ENCODE data around the gene GSTCD. TPM values are rescaled to one million over a fixed set of nuclear protein-coding genes. Genes with fewer than 3 reads are reported as not detected.

GSTCD gene
- total and polyA plus RNA-seq, 2 of the 4 experiments (the other 2 are of a cell fraction) = 5.2 to 20.3 TPM

DNA sequence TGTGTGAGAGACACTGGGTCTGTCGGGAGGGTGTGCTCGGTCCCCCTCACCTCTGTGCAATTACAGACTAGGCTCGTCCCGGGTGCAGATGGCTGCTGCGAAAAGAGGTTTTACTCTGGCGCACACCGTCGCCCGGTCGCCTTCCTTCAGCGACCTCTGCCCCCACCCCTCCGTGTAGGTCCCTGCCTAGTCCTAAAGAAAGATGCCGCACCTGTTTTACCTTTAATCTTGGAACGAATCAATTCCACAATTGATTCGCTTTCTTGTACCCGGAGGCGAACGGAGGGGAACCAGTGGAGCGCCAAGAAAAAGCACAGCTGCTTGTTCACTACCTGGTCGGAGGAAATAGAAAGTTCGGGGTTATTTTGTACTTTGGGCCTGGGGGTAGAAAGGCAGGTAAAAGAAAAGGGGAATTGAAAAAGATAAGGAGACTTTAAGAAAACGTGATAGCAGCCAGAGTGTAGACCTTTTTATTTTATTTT lies 187.9 kb downstream of the GSTCD start:
- dilution Hi-C loops (cut with HindIII; ENCODE audit: low sequenced_read_pairs, unreplicated experiment) (no loop called here), in situ Hi-C loops (cut with MboI; ENCODE audit: low sequenced_read_pairs) (no loop called here), intact Hi-C loops (cut with micrococcal nuclease) (no loop called here)
- Histone ChIP-seq H3K18ac (ENCODE audit: low read depth, low read length) (no peak overlapping the region), H3K4me3 (ENCODE audit: insufficient read depth, low read depth, low read length) (no peak overlapping the region), H3K27ac (ENCODE audit: insufficient read depth, low read length) (no peak overlapping the region), H2BK20ac (ENCODE audit: low read depth, low read length) (no peak overlapping the region), H3K79me1 (ENCODE audit: low read depth in 1 of 2, low read length in 2 of 2) (no peaks in the 10 kb centered on the region), H3K4me1 (ENCODE audit: control insufficient read depth, insufficient read depth, low read length) (no peaks in the 10 kb centered on the region), H2AFZ (replicated peaks; ENCODE audit: low read length, poor library complexity) (no peak overlapping the region), H3K14ac (replicated peaks; ENCODE audit: low read depth, low read length) (no peak overlapping the region), H4K91ac (ENCODE audit: insufficient read depth, low read depth, low read length) (no peak overlapping the region), H3K36me3 (ENCODE audit: control insufficient read depth, insufficient read depth, low read length) (no peaks in the 10 kb centered on the region), H3K56ac (ENCODE audit: extremely low read depth, insufficient read depth, low read length) (no peak overlapping the region), H3K4me2 (ENCODE audit: low read depth, low read length) (peak overlapping the region; percentile 54; the same call in 1 of the 2 replicates), H4K8ac (ENCODE audit: low read depth in 2 of 2, low read length in 2 of 2) (no peak overlapping the region), H2BK15ac (ENCODE audit: low read depth, low read length) (no peak overlapping the region), H2BK5ac (ENCODE audit: low read depth, low read length, poor library complexity, severe bottlenecking) (no peak overlapping the region), H3K23ac (ENCODE audit: low read depth, low read length) (no peak overlapping the region), H3K9ac (ENCODE audit: low read depth, low read length) (no peak overlapping the region), H3K4ac (ENCODE audit: low read depth, low read length) (no peak overlapping the region), H3K9me3 (ENCODE audit: control insufficient read depth, insufficient read depth, low read length) (no peaks in the 10 kb centered on the region), H3K9me1 (ENCODE audit: insufficient read depth, low read length) (no peaks in the 10 kb centered on the region), H2BK120ac (ENCODE audit: low read depth, low read length) (no peak overlapping the region), H4K20me1 (ENCODE audit: insufficient read depth, low read length) (no peaks in the 10 kb centered on the region), H3K27me3 (ENCODE audit: control insufficient read depth, insufficient read depth, low read length) (peaks cover 50% of the 10 kb centered on the region), H2AK5ac (ENCODE audit: low read depth, low read length) (no peak overlapping the region), H4K5ac (ENCODE audit: low read depth, low read length) (no peak overlapping the region), H2AK9ac (replicated peaks; ENCODE audit: low read depth, low read length, poor library complexity) (no peak overlapping the region)
- DNase-seq (no peak), ATAC-seq (ENCODE audit: low read depth) (no peak)
- ChIA-PET CTCF (no interaction called here), POLR2A (ENCODE audit: unreplicated experiment) (no interaction called here)
- 2% methylated on average over 13 of the region's 22 CpGs; no CpG with 5 or more reads in 1 of the 2 experiments for WGBS, 2 experiments (ENCODE audit: extremely low coverage in 2 of 2, insufficient read length in 1 of 2)
- TF ChIP-seq USF2 (IDR thresholded peaks at IDR 0.05; ENCODE audit: low read depth, low read length) (no peak), CEBPB (IDR thresholded peaks at IDR 0.05; ENCODE audit: low read depth, low read length) (no peak), RCOR1 (IDR thresholded peaks at IDR 0.05; ENCODE audit: insufficient replicate concordance, low read length) (no peak), MAFK (IDR thresholded peaks at IDR 0.05; ENCODE audit: low read depth, low read length) (no peak), NFE2L2 (IDR thresholded peaks at IDR 0.05; ENCODE audit: low read depth, low read length) (no peak), MAZ (IDR thresholded peaks at IDR 0.05; ENCODE audit: borderline replicate concordance, low read depth, low read length) (no peak), SMC3 (IDR thresholded peaks at IDR 0.05; ENCODE audit: low read depth, low read length) (no peak), BHLHE40 (IDR thresholded peaks at IDR 0.05; ENCODE audit: low read depth, low read length) (no peak), RAD21 (IDR thresholded peaks at IDR 0.05; ENCODE audit: low read length) (no peak), MXI1 (IDR thresholded peaks at IDR 0.05; ENCODE audit: borderline replicate concordance, low read depth, low read length) (no peak), RFX5 (IDR thresholded peaks at IDR 0.05; ENCODE audit: low read depth, low read length) (no peak), CHD1 (IDR thresholded peaks at IDR 0.05; ENCODE audit: low read depth, low read length) (no peak), ELK1 (IDR thresholded peaks at IDR 0.05; ENCODE audit: borderline replicate concordance, low read depth, low read length) (no peak), CTCF (conservative IDR thresholded peaks at IDR 0.05; ENCODE audit: low read depth, low read length) (no peak), FOS (IDR thresholded peaks at IDR 0.05; ENCODE audit: low read depth, low read length) (no peak), POLR2A (IDR thresholded peaks at IDR 0.05; ENCODE audit: low read depth, low read length) (no peak)
- no TSS peak for BruUV-seq (replicated peaks)

All from IMR-90 (cell line).